Smooth muscle cell of the coronary artery (primary cell): ENCODE results near the gene ZNF337. TPM values are rescaled to one million over a fixed set of nuclear protein-coding genes. Genes with fewer than 3 reads are reported as not detected.

Experiments
- total RNA-seq: library from RNA; depleted of rRNA; stranded (reverse); fragments of >200 nt; gene quantifications from 2 replicates; pipeline ENCODE4 v1.2.3, GENCODE V29; 2014; ENCODE audit warnings: low replicate concordance

The ZNF337 gene
- 13.9 and 16.3 TPM in 2 replicates for total RNA-seq

DNA sequence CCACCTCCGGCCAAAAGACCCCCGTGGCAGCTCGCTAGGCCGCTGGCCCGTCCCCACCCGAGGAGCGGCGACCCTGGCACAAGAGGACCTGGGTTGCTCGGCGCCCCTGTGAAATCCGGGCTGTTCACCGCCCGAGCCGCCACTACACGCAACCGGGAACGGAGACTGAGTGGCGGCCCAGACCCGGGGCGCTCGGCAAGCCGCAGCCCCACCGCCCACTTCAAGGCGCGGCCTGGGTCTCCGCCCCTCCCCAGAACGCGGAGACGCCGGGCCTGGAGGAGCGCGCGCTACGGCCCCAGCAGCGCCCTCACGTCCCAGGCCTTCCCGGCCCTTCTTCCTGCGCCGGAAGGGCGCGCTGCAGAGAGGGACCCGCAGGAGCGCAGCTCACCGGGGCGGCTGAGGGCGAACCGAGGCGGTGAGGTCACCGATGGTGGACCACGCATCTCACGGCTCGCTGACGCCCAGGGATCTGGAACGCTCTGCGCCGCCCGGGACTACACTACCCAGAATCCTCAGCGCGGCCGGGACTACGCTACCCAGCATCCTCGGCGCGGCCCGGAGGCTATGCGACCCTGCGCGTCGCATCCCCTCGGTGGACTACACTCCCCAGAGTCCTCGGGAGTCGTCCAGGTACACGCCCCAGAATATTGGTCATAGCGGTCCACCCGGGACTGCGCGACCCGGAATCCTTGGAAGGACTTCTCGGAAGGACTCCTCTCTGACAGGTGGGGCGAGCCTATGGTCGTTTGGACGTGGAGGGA is at the start of gene ZNF337:
ZNF337 (minus strand) TSS at position 483 of the 761 bp plus-strand sequence. CDS start 10,436 bp downstream, outside the sequence.

Other genes starting within 250 kb of the ZNF337 start
- gene NINL, start 111.3 kb downstream of the ZNF337 start, total RNA-seq = 6.0 and 6.7 TPM in 2 replicates
- gene NANP, start 72.8 kb downstream of the ZNF337 start, total RNA-seq = 2.9 and 6.3 TPM in 2 replicates